ENCODE data around the gene BUB1B.

BUB1B gene

DNA sequence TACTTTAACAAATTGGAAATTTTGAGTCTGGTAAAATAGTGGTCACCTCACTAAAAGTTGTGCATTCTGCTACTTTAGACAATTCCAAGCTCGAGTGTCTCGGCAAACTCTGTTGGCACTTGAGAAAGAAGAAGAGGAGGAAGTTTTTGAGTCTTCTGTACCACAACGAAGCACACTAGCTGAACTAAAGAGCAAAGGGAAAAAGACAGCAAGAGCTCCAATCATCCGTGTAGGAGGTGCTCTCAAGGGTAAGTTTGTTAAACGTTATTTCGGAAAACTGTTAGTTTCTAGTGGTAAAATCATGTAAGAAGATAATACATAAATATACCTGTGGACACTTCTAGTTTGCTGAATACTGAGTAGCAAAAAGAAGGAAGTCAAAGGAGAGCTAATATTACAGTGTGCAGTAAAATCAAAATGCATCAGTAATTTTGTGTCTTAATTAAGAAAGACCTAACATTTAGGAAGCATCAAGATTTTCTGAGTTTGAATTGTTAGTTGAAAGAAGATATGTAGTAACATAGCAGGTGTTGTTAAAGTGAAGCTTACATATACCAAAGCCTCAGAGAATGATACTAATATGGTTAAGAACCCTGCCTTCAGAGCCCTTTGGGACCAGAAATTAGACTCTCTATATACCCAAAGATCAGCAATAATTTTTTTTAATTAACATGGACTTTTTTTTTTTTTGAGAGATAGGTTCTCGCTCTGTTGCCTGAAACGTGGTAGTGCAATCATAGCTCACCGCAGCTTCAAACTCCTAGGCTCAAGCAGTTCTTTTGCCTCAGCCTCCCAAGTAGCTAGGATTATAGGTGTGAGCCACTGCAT, 23.0 kb downstream of the BUB1B start:
- DNase-seq: no peak

DNA sequence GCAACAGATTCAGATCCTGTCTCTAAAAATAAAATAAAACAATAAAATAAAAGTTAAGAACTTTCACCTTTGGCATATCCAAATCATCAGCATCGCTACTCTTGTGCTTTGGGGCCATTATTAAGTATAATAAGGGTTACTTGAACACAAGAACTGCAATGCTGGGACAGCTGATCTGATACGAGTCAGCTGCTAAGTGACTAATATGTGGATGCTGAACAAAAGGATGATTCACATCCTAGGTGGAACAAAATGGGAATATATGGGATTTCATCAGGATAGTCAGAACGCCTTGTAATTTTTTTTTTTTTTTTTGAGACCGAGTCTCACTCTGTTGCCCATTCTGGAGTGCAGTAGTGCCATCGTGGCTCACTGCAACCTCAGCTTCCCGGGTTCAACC, 29.7 kb downstream of the BUB1B start:
- no peak for DNase-seq

DNA sequence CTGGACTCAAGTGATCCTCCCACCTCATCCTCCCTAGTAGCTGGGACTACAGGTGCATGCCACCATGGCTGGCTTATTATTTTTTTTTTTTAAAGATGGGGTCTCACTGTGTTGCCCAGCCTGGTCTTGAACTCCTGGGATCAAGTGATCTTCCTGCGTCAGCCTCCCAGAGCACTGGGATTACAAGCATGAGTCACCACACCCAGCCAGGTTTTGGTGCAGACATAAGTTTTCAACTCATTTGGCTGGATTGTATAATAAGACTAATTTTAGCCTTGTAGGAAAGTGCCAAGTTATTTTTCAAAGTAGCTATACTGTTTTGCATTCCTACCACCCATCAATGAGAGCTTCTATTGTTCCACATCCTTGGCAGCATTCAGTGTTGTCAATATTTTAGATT, 32.1 kb downstream of the BUB1B start:
- no peak for DNase-seq

DNA sequence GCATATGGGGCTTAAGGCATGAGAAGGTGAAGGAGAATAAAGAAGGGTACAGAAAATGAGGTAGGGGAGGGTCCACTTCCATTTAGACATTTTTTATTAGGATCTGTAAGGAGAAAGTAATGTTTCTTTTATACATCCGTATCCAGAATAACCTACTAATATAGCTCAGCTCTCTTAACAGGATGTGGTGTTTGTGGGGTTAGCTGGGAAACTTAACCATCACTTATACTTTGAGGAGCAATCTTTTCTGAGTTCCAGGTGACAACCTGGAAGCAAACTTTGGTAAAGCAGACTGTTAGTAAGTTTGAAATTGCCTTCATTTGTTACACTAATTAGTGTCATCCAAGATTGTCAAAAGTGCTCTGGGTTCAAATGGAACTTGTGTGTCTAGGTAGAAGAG, 36.6 kb downstream of the BUB1B start:
- no peak for DNase-seq

DNA sequence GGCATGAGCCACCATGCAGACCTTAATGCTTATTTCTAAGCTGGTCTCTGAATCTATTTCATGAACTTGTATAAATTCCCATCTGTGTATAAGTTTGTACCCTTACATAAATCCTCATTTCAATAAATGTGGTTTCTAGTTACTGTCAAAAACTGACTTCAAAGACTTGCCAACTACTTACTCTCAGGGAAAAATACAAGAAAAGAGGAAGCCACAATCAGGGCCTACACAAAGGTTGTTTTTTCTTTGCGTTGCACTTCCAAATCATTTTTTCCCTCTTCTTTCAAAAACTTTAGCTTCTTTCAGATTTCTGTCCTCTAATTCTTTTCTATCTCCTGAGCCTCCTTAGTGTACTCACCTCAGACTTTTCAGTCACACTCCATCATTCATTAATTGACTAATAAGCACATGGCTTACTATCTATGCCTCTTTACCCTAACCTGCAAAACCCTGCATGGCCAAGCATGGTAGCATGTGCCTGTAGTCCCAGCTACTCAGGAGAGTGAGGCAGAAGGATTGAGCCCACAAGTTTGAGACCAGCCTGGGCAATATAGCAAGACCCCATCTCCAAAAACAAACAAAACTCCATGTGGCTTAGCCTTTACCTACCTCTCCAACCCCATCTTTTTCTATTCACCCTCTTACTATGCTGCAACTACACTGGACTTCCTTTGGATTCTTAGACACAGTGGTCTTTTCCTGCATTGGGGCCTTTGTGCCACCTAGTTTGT, 37.7 kb downstream of the BUB1B start:
- DNase-seq: no peak

DNA sequence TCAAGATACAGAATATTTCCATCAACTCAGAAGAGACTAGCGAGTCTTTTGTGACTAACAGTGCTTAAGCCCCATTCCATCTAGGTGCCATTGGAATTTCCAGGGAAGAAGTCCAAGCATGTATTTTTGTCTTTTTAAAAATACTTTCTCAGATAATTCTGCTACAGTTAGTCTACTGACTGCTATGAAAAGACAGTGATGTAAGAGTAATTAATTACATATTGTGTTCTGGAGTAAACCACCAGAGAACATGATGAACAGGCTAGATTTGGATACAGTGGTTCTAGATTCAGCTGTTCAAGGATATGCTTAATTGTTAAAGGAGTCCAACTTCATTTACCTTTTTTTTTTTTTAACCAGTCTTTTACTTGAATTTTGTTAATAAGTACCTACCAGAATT, 43.2 kb downstream of the BUB1B start:
- no peak for DNase-seq

DNA sequence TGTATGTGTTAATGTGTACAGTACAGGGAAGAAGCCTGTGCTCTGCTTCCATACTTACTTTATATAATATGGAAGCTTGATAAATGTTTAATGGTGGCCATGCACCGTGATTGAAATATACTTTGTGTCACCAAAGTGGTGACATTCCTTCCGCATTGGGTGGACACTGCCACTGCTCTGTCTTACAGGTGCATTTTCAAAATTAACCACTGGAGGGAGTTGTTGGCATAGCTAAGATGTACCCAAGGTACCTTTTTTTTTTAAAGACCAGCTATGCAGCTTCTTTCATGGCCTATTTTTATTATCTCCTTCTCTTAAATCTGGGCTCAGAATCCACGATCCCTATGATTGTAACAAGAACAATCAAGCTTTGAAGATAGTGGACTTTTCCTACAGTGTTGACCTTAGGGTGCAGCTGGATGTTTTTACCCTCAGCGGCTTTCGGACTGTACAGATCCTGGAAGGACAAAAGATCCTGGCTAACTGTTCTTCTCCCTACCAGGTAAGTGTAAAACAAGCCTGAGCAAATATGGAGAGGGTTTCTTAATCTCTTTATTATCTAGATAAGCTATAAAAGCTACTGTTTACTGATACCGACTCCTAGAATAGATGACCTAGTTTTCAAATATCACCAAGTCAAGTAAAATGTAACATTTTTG, 56.4 kb downstream of the BUB1B start:
- DNase-seq: peak; percentile 53 to 73

DNA sequence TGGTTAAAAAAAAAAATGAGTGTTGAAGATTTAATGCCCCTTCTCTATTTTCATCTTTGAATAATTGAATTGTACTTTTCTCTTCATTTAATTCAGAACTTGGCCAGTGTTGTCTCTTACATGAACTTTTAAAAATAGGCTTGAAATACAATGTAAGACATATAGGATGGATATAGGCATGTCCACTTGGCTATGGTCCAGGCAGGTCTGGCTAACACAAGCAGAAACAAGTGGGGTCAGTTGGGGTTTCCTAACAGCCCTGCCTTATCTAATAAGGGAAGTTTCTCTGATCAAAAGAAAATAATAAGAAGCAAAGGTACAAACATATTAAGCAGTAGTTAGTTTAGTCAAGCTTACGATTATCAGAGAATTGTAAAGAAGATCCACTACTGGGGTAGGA, 58.9 kb downstream of the BUB1B start:
- no peak for DNase-seq

DNA sequence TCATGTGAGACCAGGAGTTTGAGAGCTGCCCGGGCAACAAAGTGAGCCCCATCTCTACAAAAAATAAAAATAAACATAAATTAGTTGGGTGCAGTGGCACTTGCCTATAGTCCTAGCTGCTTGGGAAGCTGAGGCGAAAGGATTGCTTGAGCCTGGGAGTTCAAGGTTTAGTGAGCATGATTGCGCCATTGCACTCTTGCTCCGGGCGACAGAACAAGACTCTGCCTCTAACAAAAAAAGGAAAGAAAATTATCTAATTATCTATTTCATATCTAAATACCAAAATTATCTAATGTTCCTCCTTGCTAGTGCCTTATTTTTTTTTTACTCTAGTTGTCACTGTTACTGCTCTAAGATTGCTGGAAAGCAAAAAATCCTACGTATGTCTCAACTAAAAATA, 61.3 kb downstream of the BUB1B start:
- no peak for DNase-seq

DNA sequence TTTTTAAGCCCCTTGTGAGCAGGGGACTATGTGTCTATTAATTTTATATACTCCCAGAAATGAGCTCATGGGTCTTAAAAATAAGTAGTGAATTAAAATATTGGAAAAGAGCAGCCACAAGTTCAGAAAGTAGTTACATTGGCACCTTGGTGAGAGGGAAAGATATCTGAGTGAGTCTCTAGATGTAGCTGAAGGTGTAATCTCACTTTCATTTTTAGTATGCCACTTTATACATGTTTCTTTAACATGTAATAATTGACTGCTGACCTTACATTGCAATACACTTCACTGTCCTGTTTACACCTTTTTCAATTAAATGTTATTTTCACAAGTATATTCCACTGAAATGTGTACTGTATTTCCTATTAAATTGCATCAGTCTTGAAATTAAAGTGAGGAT, 65.9 kb downstream of the BUB1B start:
- DNase-seq: no peak

DNA sequence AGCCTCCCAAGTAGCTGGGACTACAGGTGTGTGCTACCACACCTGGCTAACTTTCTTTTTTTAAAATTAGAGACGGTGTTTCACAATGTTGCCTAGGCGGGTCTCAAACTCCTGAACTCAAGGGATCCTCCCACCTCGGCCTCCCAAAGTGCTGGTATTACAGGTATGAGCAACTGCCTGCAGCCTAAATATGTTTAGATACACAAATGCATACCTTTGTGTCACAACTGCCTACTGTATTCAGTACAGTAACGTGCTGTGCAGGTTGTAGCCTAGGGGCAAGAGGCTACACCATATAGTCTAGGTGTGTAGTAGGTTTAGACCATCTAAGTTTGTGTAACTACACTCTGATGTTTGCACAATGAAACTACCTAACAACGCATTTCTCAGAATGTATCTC, 68.4 kb downstream of the BUB1B start:
- no peak for DNase-seq

DNA sequence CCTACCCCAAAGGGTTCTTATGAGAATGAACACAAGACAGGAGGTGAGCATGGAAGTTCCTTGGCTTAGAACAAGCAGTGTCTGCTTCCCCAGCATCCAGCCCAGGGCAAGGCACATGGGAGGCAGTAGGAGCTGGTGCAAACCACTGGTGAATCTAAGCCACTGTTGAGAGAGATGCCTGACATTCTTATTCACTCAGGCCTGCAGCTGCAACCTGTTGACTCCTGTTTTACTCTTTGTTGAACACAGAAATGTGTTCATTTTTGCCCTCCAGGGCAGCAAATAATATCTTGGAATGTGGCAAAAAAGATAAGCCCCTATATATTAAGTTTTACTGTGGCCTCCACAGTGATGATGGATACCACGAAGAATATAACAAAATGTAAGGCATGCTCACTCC, 69.1 kb downstream of the BUB1B start:
- DNase-seq: no peak

DNA sequence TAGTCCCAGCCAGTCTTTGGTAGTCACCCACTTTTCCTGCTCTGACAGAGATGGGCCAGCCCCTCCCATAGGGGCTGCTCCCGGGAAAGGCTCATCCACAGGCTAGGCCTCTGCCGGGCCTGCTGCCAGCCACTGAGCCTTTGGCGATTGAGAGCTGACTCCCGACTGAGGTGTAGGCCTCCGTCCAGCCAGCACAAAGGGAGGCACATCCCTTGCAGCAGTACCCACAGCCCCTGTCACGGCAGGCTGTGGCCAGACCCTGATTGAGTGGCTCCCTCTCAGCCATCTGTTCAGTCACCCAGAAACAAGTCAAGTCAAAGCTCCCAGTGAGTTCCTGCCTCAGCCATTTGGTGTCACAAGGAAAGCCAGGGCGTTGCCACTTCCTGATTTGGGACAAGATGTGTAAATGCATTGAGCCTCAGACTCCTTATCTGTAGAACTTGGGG, 71.8 kb downstream of the BUB1B start:
- DNase-seq: peak; percentile 78 to 89

DNA sequence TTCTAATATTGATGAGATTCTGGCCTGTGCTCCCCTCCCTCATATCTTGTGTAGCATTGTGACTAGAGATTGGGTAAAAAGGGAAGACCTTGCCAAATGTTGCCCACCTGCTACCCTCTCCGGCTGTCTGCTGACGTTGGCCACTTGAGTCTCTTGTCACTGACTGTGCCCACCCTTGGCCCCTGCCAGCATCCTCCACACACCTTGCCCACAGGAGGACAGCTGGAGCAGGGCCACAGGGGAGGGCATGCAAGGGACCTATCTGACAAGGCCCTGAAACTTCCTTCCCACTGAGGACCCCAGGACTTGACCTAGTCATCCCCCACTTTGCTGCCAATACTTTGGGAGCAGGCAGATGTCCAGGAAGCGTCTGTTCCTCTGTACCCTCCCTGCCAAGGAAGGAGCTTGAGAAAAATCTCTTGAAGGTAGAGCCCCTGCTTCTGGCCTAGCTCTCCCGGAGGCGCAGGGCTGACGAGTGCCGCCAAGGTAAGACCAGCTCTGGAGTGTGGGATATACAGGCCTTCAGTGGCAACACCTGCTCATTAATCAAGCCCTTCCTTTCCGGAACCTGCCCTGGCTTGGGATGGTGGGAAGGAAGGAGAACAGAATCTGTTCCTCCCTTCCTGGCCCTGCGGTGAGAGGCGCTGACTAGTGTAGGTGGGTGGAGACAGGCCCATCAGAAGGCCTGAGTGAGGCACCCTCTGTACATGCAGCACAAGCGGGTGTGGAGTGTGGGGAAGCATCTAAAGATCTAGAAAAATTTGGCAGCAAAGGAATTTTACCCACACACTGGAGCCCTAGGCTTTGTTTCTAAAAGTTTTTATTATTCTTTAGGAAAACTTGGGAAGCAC, 73.1 kb downstream of the BUB1B start:
- no peak for DNase-seq

DNA sequence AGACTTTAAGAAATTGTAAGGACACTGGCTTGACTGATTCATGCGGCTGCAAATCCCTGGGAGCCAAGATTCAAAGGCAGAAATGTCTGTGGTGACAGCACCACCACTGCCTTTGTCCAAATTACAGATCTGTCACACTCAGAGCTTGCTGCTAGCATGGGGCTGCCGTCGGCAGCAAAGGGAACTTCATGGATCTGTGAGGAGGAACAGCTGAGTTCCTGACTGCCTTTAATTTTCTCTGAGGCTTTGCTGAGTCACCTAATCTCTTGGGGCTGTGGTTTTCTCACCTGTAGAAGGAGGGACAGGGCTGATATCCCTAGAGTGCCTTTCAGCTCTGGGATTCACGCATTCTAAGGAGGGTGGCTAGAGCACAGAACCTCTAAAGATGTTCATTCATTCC, 73.9 kb downstream of the BUB1B start:
- no peak for DNase-seq

DNA sequence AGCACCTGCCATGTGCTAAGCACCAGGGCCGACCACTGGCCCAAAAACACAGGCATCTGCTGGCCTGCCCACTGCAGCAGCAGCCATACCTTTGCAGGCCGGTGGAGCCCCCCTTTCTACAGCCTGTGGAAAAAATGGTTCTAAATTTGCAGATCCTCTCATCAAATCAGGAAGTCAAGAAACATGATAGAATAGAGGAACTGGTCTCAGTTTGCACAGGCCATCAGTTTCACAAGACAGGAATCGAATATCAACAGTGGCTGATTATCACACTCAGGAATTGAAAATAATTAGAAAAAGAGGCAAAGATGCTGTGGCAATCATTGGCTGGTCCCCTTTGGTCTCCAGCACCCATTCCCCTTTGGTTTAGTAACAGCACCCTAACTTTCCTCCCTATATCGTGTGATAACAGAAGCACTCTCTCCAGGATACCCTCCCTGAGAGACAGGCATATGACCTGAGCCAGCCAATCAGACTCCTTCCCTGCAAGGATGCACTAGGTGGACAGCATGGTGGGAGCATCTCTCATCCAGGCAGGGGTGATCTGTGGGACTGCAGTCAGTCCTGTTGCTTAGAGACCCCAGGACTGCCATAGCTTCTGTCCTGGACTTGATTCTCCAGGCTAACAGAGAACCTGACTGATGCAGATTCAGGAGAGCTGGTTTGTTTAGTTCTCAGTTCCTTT, 74.5 kb downstream of the BUB1B start:
- DNase-seq: no peak

DNA sequence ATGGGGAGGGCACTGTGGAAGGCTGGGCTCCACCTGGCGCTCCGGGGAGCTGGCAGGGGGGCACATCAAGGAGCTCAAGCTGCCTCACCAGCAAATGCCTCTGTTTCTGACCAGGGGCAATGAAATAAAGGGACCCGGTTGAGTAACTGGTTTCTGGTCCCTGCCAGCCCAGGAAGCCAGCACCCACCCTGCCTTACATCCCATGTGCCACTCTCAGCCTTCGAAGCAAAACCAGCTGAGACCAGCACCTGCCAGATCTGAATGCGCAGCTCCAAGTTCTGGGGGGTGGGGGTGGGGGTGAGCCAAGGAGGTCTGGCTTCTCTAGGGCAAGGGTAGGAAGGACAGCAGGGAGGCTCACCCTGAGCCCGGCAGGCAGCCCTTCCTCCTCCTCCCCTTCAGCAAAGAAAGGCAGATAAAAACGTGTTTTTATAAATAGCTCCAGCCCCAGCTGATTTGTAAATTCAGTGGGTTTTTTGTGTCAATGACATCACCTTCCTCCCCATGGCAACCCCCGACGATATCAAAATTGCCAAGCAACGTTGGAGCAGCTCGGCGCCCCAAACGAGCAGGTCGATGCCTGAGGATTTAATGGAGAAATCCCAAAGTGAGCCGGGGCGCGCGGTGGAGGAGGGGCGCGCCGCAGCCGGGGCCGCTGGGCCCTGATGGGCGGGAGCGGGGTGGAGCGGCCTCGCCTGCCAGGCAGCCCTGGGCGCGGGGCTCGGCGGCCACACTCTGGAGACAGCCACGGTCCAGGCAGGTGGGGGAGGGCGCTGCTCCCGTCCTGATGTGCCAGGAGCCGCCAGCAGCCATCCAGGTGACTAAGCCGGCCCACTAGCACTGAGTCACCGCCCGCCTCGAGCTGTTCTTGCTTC, 77.9 kb downstream of the BUB1B start, which contains the start of gene PAK6:
TSS of gene PAK6 (plus strand) at position 532 of the 872 bp plus-strand sequence. CDS start 25,723 bp downstream, outside the sequence.
- peak; percentile 9 to 54 for DNase-seq

DNA sequence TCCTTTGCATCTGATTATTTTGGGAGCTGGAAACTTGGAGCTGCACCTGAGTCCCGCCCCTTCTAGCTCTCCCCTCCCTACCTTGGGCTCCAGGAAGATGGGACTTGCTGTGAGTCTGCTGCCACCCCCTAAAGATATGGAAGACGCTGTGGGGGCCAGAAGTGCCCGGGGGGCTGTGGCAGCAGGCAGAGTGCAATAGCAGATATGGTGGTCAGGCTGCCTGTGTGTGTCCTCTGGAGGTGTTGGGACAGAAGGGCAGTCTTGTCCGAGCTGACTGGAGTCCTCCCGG, 78.5 kb downstream of the BUB1B start:
- DNase-seq: no peak

DNA sequence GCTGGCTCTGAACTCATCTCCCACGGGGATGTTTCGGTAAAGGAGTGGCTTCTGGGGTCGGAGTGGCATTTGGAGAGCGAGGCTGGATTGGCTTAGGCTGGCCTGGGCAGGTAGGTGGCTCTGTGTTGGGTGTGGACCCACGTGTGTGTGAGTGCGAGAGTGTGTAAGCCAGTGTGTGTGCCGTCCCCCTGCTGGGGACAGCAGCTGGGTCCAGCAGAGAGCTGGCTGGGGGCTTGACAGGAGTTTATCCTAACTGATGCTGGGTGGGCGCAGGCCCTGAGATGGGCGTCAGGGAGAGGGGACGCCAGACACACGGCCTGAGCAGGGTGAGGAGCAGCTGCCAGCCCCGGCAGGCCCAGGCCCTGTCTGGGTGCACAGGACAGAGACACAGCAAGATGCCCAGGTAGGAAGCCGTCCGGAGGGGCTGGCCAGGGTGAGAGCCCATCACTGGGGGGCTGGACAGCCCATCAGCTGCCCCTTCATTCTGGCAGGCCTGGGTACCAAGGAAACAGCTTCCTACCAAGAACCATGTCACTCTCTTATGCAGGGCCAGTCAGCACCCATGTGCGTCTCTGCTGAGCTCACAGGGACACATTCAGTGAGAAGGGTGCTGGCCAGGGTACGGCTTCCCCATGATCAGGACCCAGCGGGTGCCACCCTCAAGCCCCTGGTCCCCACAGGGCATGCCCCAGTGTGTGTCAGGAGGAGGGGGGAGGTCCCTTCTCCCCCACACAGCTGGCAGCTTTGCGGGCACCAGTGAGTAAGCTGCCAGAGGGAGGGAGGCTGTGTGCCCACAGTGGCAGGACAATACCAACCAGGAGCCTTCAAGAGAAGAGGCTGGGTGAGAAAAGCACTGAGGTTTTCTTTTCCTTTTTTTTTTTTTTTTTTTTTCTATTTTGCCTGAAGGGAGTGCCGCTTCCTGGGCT, 79.1 kb downstream of the BUB1B start:
- no peak for DNase-seq

DNA sequence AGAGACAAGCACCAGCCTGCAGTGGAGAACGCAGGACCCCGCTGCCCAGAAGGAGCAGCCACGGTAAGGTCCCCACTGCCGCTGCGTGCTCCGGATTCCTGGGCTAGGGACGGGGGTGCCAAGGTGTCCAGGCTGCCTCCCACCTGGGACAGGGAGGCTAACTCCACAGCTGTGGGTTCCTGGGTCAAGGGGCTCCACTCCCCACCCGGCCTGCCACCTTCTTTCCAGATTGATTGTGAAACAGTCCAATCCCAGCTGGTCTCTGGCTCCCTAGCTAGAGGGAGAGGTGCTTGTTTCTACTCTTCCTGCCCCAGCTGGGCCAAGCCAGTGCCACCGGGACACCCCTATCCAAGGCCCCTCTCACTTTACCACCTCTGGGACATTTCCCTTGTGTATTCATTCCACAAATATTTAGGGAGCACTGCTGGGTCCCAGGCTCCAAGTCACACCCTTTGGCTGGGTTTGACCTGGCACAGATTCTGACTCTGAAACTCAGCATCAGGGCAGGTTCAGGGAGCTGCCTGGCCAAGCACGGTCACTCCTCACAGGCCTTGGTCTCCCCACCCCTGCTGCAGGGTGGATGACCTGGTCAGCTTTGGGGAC, 79.9 kb downstream of the BUB1B start:
- no peak for DNase-seq

Data from NCI-H524 (cell line).